UCSD-AML1 (cell line): ENCODE measurements around the gene BRPF3.
A peak's percentile ranks its signal among the peaks of the same experiment; 100 is the strongest.
"Not testable (repeated sequence)": the region's sequence is repeated elsewhere in the genome, so short reads cannot be mapped to it uniquely, and the experiment has no call there.

Experiments
- DNase-seq: peaks from one replicate; lab custom pipeline; 2025; ENCODE audit not compliant: unreplicated experiment; lab: John Stamatoyannopoulos, UW

BRPF3 gene

DNA sequence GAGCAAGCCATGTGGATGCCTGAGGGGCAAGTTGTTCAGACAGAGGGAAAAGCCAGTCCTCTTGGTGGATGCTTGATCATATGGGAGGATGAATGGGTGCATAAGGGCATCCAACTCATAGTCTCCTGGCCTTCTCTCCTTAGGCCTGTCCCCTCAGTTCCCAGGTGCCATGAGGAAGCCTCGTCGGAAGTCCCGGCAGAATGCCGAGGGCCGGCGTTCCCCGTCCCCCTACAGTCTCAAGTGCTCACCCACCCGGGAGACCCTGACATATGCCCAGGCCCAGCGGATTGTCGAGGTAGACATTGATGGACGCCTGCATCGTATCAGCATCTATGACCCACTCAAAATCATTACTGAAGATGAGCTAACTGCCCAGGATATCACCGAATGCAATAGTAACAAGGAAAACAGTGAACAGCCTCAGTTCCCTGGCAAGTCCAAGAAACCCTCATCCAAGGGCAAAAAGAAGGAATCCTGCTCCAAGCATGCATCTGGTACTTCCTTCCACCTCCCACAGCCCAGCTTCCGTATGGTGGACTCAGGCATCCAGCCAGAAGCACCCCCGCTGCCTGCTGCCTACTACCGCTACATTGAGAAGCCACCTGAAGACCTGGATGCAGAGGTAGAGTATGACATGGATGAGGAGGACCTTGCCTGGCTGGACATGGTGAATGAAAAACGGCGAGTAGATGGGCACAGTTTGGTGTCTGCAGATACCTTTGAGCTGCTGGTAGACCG lies 3.8 kb downstream of the BRPF3 start:
- no peak for DNase-seq

DNA sequence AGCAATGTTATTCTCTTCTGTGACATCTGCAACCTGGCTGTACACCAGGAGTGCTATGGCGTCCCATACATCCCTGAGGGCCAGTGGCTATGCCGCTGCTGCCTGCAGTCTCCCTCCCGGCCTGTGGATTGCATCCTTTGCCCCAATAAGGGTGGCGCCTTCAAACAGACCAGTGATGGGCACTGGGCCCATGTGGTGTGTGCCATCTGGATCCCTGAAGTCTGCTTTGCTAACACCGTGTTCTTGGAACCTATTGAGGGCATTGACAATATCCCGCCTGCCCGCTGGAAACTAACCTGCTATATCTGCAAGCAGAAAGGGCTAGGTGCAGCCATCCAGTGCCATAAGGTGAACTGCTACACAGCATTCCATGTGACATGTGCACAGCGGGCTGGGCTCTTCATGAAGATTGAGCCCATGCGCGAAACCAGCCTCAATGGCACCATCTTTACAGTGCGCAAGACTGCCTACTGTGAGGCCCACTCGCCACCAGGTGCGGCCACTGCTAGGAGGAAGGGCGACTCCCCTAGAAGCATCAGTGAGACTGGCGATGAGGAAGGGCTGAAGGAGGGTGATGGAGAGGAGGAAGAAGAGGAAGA lies 4.6 kb downstream of the BRPF3 start:
- no peak for DNase-seq

DNA sequence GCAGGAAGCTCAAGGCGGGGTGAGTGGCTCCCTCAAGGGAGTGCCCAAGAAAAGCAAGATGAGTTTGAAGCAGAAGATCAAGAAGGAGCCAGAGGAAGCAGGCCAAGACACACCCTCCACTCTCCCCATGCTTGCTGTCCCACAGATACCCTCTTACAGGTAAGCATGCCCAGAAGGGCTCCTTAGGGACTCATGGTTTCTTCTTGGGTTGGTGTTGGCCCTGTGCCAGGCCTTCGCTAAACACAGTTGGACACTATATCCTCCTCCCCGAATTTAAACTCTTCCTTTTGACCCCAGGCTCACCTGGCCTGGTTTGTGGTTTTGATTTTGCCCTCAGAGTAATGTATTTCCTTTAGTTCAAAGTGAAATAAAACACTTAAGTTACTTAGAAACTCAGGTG lies 5.1 kb downstream of the BRPF3 start:
- no peak for DNase-seq

DNA sequence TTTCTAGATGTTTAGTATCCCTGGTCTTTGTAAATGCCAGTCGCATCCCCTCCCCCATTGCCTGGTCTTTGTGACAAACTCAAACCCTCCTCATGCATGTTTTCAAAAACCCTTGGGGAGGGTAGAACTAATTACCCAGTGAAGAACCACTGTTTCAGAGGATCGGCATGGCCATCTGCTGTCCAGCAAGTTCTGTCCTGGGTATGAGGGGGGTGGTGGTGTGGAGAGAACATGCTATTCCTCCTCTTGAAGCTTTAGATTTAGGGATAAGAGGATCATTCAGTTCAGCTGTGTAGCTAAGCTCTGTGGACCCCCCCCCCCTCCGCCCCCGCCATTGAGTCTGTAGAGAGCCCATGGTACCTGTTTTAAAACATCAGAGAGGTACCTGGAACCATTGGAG lies 5.6 kb downstream of the BRPF3 start:
- no peak for DNase-seq

GRCh38 chr6:36204068-36204753 lies 7.7 kb downstream of the BRPF3 start:
- peak; percentile 54 for DNase-seq

DNA sequence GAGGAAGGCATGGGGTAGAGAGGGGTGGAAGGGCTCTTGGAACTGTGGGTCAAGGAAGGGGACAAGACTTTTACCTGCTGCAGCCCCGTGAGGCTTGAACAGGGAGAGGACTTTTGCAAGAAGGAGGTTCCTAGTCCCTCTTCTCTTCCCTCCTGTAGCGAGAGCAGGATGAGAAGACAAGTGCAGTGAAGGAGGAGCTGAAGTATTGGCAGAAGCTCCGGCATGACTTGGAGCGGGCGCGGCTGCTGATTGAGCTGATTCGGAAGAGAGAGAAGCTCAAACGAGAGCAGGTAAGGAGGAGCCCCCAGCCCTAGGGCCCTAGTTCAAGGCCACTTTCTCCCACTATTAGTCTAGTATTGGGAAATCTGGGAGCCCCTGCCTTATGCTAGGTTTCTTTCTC lies 10.6 kb downstream of the BRPF3 start:
- DNase-seq, result no peak

- DNase-seq, result no peak
Measured at GRCh38 chr6:36209606-36210005, 13.1 kb downstream of the BRPF3 start.

- no peak for DNase-seq
Measured at GRCh38 chr6:36210182-36210581, 13.6 kb downstream of the BRPF3 start.

DNA sequence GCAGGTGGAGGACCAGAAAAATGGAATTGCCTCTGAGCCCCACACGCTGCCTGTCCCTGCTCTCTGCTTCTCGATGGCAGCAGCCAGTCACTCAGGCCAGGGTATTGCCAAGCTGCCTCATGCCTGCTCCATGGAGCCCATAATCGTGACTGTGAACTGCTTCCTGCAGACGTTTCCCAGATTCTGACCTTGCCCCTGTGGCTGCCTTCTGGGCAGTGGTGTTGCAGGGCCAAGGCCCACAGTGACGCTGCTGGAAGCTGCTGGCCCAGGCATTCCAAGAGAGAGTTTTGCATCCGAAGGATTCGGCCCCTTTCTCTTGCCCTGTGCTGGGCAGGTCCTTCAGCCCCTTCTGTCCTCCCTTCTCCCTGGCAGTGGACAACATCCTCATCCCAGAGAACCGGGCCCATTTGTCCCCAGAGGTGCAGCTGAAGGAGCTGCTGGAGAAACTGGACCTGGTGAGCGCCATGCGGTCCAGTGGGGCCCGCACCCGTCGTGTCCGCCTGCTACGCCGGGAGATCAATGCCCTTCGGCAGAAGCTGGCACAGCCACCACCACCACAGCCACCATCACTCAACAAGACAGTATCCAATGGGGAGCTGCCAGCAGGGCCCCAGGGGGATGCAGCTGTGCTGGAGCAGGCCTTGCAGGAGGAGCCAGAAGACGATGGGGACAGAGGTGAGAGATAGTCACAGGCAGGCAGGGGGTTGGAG lies 14.5 kb downstream of the BRPF3 start:
- DNase-seq, result no peak

DNA sequence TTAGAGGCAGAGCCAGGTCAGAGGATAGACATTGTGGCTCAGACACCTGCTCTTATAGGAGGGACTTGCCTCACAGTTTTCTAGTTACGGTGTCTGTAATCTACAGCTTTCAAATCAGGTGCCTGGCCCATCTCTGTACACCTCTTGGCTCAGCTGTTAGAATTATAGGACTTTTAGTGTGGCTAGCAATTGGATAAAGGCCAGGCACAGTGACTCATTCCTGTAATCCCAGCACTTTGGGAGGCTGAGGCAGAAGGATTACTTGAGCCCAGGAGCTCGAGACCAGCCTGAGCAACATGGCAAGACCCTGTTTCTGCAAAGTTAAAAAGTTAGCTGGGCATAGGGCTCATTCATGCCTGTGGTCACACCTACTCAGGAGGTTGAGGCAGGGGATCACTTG lies 20.0 kb downstream of the BRPF3 start:
- DNase-seq, result no peak

DNA sequence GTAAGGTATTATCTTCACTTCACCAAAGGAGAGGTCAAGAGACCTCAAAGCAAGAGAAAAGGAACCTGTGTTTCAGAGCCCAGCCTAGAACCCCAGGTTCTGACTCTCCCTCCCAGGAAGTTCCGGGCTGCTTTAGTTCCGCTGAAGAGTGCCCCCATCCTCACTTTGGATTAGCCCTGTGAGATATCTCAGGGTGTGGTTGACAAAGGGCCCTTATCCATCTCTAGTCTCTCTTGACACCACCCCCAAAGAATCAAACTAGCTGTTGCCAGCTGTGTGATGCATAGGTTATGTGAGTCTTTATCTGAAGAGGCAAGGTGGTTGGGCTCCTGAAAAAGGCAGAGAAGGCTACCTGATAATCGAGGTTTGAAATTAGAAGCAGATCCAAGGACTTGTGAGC lies 20.6 kb downstream of the BRPF3 start:
- DNase-seq, result no peak

DNA sequence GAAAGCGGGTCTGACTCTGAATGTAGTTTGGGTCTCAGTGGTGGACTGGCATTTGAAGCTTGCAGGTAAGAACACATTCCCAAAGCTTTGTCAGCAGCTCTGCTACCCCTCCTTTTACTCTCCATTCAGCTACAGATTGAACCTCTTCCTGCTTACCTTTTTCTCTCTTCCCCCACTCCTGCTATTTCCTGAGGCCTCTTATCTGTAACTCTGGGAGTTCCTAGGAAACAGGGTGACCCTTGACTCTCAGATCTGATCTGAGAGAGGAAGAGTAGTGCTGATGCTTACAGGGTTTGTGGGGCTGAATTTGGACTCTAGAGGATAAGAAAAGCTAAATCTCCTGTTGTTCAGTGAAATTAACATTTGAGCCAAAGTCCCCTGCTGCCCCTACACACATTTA lies 21.4 kb downstream of the BRPF3 start:
- no peak for DNase-seq

- DNase-seq, result not testable (repeated sequence)
Measured at GRCh38 chr6:36218516-36218915, 22.0 kb downstream of the BRPF3 start.

GRCh38 chr6:36219081-36219480 lies 22.5 kb downstream of the BRPF3 start:
- no peak for DNase-seq

DNA sequence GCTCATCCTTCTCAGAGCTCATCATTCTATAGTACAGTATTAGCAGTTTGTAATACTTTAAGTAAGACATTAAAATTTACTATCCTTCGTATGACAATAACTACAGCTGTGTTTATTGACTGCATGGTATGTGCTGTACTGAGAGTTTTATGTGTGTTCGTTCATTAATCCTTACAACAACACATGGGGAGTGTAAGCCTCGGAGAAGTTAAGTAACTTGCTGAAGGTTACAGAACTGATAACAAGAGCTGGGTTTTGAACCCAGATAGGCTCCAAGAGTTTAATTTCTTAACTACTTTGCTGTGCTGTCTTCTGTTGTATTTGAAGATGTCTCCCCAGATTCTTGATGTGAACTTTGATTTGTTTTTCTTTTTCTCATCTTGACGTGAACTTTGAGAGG lies 23.7 kb downstream of the BRPF3 start:
- DNase-seq, result no peak

DNA sequence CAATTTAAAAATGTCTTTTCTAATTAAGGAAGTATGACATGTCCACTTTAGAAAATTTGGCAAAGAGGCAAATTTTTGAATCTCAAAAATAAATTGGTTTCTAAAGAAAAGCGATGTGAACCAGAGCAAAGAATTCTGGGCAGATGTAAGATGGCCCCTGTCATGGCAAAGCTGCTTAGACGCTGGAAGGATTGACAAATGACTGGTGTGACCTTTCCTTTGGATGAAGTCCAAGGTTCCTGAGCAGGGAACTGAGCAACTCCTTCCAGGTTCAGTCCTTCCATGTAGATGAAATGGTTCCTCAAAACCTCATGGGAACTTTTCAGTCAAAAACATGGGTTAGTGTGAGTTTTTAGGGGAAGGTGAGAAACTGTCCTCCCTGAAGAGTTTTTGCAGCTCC lies 25.1 kb downstream of the BRPF3 start:
- no peak for DNase-seq

DNA sequence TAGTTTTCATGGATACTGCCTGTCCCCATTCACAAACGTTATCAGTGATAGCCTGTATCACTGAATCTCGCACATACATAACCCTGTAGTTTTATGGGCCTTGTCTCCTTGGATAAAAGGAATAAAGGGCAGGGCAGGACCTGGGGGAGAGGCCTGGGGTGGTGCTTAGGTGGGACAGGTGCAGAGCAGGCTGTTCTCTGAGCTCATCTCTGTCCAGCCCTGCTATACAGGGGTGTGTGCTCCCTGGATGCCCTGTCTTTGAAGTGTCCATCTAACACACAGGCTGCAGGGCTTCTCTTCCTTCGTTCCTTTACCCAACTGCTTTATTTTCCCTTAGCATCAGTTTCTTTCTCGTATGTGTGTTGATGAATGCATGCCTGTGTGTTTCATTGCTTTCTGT lies 26.4 kb downstream of the BRPF3 start:
- DNase-seq, result no peak

DNA sequence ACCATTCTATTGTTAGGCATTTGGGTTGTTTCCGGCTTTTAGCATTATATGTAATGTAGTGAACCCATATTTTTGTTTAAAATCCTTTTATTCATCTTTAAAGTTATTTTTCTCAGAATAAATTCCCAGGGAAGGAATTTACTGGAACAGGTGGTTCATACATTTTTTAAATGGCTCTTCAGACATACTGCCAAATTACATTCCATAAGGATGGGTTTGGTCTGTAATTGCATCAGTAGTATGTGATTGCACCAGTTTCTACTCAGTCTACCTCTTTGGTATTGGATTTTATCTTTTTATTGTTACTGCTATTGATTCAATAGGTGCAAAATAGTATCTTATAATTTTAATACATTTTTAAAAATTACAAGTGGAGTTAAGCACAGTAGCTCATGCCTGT lies 27.2 kb downstream of the BRPF3 start:
- no peak for DNase-seq

DNA sequence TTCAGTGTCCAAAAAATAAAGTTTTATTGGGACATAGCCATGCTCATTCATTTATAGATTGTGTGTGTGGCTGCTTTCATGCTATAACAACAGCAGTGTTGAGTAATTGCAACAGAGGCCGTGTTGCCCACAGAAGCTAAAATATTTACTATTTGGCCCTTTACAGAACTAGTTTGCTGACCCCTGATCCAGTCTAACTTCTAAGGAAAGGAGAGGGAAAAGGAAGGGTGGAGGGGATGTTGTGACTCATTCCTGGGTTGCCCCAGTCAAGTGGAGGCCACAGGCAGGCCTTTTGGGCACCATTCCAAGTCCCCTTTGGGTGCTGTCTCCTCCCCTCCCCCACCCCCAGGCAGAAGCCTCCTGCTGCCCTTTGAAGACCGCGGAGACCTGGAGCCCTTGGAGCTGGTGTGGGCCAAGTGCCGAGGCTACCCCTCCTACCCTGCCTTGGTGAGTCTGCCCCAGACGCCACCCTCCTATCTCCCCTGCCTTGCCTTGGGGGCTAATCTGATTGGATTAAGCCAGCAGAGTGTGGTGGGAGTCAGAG lies 28.4 kb downstream of the BRPF3 start:
- DNase-seq, result no peak

DNA sequence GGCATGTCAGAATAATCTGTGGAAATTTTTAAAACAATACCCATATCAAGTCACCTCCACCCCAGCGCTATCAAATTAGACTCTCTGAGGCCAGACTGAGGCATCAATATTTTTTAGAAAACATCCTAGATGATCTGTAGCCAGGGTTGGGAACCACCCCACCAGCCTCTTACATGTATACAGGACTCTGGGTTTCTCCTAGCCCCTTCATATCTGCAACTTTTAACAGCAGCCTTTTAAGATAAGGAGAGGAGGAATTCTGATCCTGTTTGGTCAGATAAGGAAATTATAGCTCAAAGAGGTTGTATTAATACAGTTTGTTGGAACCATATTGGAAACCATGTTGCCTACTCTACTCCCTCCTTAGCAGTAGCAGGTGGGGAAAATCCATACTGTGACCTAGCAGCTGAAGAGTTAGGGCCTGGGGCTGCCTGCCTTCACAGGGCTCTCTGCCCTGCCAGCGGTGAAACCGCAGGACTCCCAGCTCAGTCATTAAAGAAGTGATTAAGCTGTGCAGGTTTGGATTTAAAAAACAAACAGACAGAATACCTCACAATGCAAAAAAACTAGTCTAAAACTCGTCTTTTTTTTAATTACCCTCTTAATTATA lies 30.0 kb downstream of the BRPF3 start:
- no peak for DNase-seq
